ENCODE data around the gene CSRNP2. TPM values are rescaled to one million over a fixed set of nuclear protein-coding genes. Genes with fewer than 3 reads are reported as not detected.
"Not testable (repeated sequence)": the region's sequence is repeated elsewhere in the genome, so short reads cannot be mapped to it uniquely, and the experiment has no call there.

CSRNP2 gene
- total RNA-seq, 1 experiment from 2014 or later: 33.7 TPM

- ChIA-PET POLR2A (no interaction called here), CTCF (interaction anchor here (0.6 kb wide), 1 partner anchor 261 kb away, joined by 3 read pairs; no protein-coding TSS in a partner anchor)
- H3K4me1 Mint-ChIP-seq: peaks cover 19% of the 10 kb centered on the region
- ATAC-seq: no peak
- no peaks in the 10 kb centered on the region for H3K27me3 Mint-ChIP-seq (ENCODE audit: low read depth)
- no peaks in the 10 kb centered on the region for H3K9me3 Mint-ChIP-seq
- no peak overlapping the region for H3K4me3 Mint-ChIP-seq
- no peak for DNase-seq (ENCODE audit: low spot score)
- H3K27ac Mint-ChIP-seq: no peak overlapping the region
- TF ChIP-seq MXD4 (CRISPR knock-in tag; IDR thresholded peaks at IDR 0.05; ENCODE audit: borderline replicate concordance) (no peak), TCF7 (CRISPR knock-in tag; IDR thresholded peaks at IDR 0.05; ENCODE audit: low read depth) (no peak), RORB (CRISPR knock-in tag; IDR thresholded peaks at IDR 0.05) (no peak), AFF4 (CRISPR knock-in tag; IDR thresholded peaks at IDR 0.05; ENCODE audit: borderline replicate concordance) (no peak), FOXP1 (CRISPR knock-in tag; IDR thresholded peaks at IDR 0.05; ENCODE audit: borderline replicate concordance) (no peak), RELA (CRISPR knock-in tag; IDR thresholded peaks at IDR 0.05; ENCODE audit: borderline replicate concordance) (no peak), OVOL2 (CRISPR knock-in tag; IDR thresholded peaks at IDR 0.05; ENCODE audit: borderline replicate concordance) (no peak), ZNF532 (CRISPR knock-in tag; IDR thresholded peaks at IDR 0.05; ENCODE audit: borderline replicate concordance) (no peak), CREM (CRISPR knock-in tag; IDR thresholded peaks at IDR 0.05) (no peak), ZMAT4 (CRISPR knock-in tag; IDR thresholded peaks at IDR 0.05) (no peak)
- peaks cover 3% of the 10 kb centered on the region for H3K36me3 Mint-ChIP-seq
Measured at GRCh38 chr12:51080136-51080535, 3.3 kb downstream of the CSRNP2 start.

- H3K36me3 Mint-ChIP-seq; ATAC-seq; H3K27ac Mint-ChIP-seq; H3K27me3 Mint-ChIP-seq (ENCODE audit: low read depth); H3K9me3 Mint-ChIP-seq; DNase-seq (ENCODE audit: low spot score); H3K4me3 Mint-ChIP-seq; CTCF ChIA-PET; POLR2A ChIA-PET: not testable (repeated sequence)
- peaks cover 19% of the 10 kb centered on the region for H3K4me1 Mint-ChIP-seq
Measured at GRCh38 chr12:51078866-51079265, 4.5 kb downstream of the CSRNP2 start.

GRCh38 chr12:51078346-51078745, 5.0 kb downstream of the CSRNP2 start:
- 0 out of 2 replicates have a peak overlapping the region, but pooled peaks have one; percentile 37 for H3K27ac Mint-ChIP-seq
- CTCF ChIA-PET; H3K9me3 Mint-ChIP-seq; ATAC-seq; POLR2A ChIA-PET; H3K27me3 Mint-ChIP-seq (ENCODE audit: low read depth); H3K4me3 Mint-ChIP-seq; DNase-seq (ENCODE audit: low spot score): not testable (repeated sequence)
- H3K4me1 Mint-ChIP-seq: peaks cover 17% of the 10 kb centered on the region
- peaks cover 11% of the 10 kb centered on the region for H3K36me3 Mint-ChIP-seq

- DNase-seq (ENCODE audit: low spot score): no peak
- ChIA-PET CTCF (no interaction called here), POLR2A (no interaction called here)
- H3K27me3 Mint-ChIP-seq (ENCODE audit: low read depth): no peaks in the 10 kb centered on the region
- peaks cover 15% of the 10 kb centered on the region for H3K36me3 Mint-ChIP-seq
- 0 out of 2 replicates have a peak, but pooled peaks have one; percentile 17 for ATAC-seq
- H3K4me3 Mint-ChIP-seq: no peak overlapping the region
- H3K27ac Mint-ChIP-seq: 0 out of 2 replicates have a peak overlapping the region, but pooled peaks have one; percentile 37
- peaks cover 17% of the 10 kb centered on the region for H3K4me1 Mint-ChIP-seq
- H3K9me3 Mint-ChIP-seq: no peaks in the 10 kb centered on the region
- TF ChIP-seq ZNF263 (CRISPR knock-in tag; IDR thresholded peaks at IDR 0.05; ENCODE audit: low read depth) (no peak), USF1 (CRISPR knock-in tag; IDR thresholded peaks at IDR 0.05) (no peak), HMGA2 (CRISPR knock-in tag; IDR thresholded peaks at IDR 0.05) (no peak), GRHL2 (CRISPR knock-in tag; IDR thresholded peaks at IDR 0.05; ENCODE audit: insufficient replicate concordance, severe bottlenecking) (no peak), ZNF425 (CRISPR knock-in tag; conservative IDR thresholded peaks at IDR 0.05) (no peak), FOXJ3 (CRISPR knock-in tag; IDR thresholded peaks at IDR 0.05; ENCODE audit: borderline replicate concordance) (no peak)
Measured at GRCh38 chr12:51077930-51078329, 5.5 kb downstream of the CSRNP2 start.
